HEK293T (cell line): ENCODE data around the gene GDF11.

Experiments used
- CTCF ChIA-PET: fragments of 350-600 bp; formaldehyde crosslinking; extraction: SDS; loops from one replicate; lab custom pipeline; 2021; ENCODE audit warnings: antibody characterized with exemption, inconsistent platforms; lab: Yijun Ruan, JAX
- POLR2A ChIA-PET: fragments of 350-600 bp; formaldehyde crosslinking; extraction: SDS; loops from one replicate; lab custom pipeline; 2020; ENCODE audit warnings: antibody characterized with exemption, inconsistent platforms; lab: Yijun Ruan, JAX
- DNase-seq: peaks from one replicate; pipeline ENCODE4 v3.0.0; 2012; ENCODE audit warnings: mixed read lengths; ENCODE audit errors: extremely low spot score
- ARNT ChIP-seq: fragments of 450-650 bp; IDR thresholded peaks from 2 replicates; pipeline ENCODE4 v1.6.1; 2017; ENCODE audit warnings: mild to moderate bottlenecking
- BHLHE40 ChIP-seq: fragments of 450-650 bp; IDR thresholded peaks from 2 replicates; pipeline ENCODE4 v1.6.1; 2016; ENCODE audit warnings: mild to moderate bottlenecking, moderate library complexity, borderline replicate concordance
- CTBP1 ChIP-seq: fragments of 450-650 bp; IDR thresholded peaks from 2 replicates; pipeline ENCODE4 v1.6.1; 2016; ENCODE audit warnings: borderline replicate concordance
- ELF4 ChIP-seq: fragments of 450-650 bp; IDR thresholded peaks from 2 replicates; pipeline ENCODE4 v1.6.1; 2017; ENCODE audit warnings: antibody characterized with exemption
- FOXA1 ChIP-seq: fragments of 450-650 bp; IDR thresholded peaks from 2 replicates; pipeline ENCODE4 v1.6.1; 2016; ENCODE audit warnings: mild to moderate bottlenecking
- FOXK2 ChIP-seq: fragments of 450-650 bp; IDR thresholded peaks from 2 replicates; pipeline ENCODE4 v1.6.1; 2016; ENCODE audit warnings: mild to moderate bottlenecking
- FOXM1 ChIP-seq: fragments of 450-650 bp; IDR thresholded peaks from 2 replicates; pipeline ENCODE4 v1.6.1; 2017; ENCODE audit warnings: mild to moderate bottlenecking, borderline replicate concordance
- HDGF ChIP-seq: fragments of 450-650 bp; IDR thresholded peaks from 2 replicates; pipeline ENCODE4 v1.6.1; 2017; ENCODE audit warnings: antibody characterized with exemption, borderline replicate concordance
- L3MBTL2 ChIP-seq: fragments of 450-650 bp; conservative IDR thresholded peaks from 2 replicates; pipeline ENCODE4 v1.6.1; 2016; ENCODE audit warnings: mild to moderate bottlenecking
- LEF1 ChIP-seq: fragments of 450-650 bp; IDR thresholded peaks from 2 replicates; pipeline ENCODE4 v1.6.1; 2017; ENCODE audit warnings: mild to moderate bottlenecking, borderline replicate concordance
- NFRKB ChIP-seq: fragments of 450-650 bp; IDR thresholded peaks from 2 replicates; pipeline ENCODE4 v1.6.1; 2016; ENCODE audit warnings: mild to moderate bottlenecking, moderate library complexity
- SP1 ChIP-seq: fragments of 450-650 bp; IDR thresholded peaks from 2 replicates; pipeline ENCODE4 v1.6.1; 2017
- SUZ12 ChIP-seq: fragments of 450-650 bp; IDR thresholded peaks from 2 replicates; pipeline ENCODE4 v1.6.1; 2016; ENCODE audit warnings: mild to moderate bottlenecking
- TARDBP ChIP-seq: fragments of 450-650 bp; IDR thresholded peaks from 2 replicates; pipeline ENCODE4 v1.6.1; 2016
- ZNF384 ChIP-seq: fragments of 450-650 bp; IDR thresholded peaks from 2 replicates; pipeline ENCODE4 v1.6.1; 2016
- TF ChIP-seq, protein P1 (sequence below): fragments of 450-650 bp; IDR thresholded peaks from 2 replicates; pipeline ENCODE4 v1.6.1; 2016

The GDF11 gene

DNA sequence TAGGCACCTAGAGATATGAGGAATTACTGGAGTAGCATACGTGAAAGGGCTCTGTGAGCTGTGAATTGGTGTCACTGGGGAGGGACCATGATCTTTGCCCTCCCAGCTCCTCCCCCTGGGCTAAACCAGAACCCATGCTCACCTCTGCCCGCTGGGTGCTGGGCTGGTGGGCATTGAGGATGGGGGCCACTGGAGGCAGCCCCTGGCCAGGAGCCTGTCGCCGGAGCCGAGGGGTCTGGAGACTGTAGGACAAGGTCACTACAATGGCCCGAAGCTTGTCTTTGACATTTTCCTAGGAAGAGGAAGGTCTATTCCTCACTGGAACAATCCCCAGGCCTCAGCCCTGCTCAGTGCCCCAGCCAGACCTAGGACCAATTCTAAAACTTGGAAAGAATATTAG is 46.8 kb upstream of the GDF11 start:
- no peak for DNase-seq
- TF ChIP-seq ELF4 (no peak), ZNF384 (no peak), HDGF (no peak), BHLHE40 (no peak), L3MBTL2 (no peak), TARDBP (no peak)
- CTCF ChIA-PET = interaction anchor here (2.1 to 3.2 kb wide), 2 partner anchors 9 to 15 kb away, joined by 6 to 10 read pairs; a partner anchor contains a TSS
- POLR2A ChIA-PET = interaction anchor here (1.0 to 2.1 kb wide), 4 partner anchors 11 to 33 kb away, joined by 3 to 9 read pairs (median 3); partner anchors contain the start of genes BLOC1S1, CD63 and ITGA7

DNA sequence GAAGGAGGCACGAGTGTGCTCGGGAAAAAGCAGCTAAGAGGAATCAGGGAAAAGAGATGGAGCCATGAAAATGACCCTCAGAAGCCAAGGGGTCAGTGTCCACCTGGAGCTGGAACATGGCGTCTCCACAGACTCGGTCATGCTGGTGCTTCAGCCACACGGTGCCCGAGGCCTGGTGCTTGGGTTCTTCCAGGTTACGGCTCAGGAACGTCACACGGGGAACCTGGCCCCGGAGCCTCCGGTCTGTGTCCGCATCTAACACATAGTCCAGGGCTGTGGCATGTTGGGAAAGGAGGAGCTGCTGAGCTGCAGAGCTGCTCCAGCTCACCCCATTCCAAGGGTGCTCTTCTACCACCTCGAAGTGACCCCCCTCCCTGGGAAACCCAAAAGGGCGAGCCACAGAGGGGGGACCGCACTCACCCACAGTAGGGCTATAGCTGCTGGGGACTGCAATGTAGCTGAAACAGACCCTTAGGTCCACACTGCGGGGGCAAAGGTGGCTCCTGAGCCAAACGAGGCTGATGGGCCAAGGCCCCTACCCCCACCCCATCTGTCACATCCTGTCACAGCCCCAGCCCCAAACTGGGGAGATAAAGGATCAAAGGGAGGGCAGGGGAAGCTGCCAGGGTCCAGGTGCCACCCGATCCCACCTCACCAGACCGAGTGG is 46.0 kb upstream of the GDF11 start:
- POLR2A ChIA-PET = interaction anchor here (1.2 to 2.1 kb wide), 2 partner anchors 10 to 15 kb away, joined by 3 to 9 read pairs; partner anchors contain the start of gene ITGA7
- TF ChIP-seq ZNF384 (no peak), FOXM1 (no peak), ELF4 (no peak)
- DNase-seq = no peak
- CTCF ChIA-PET = interaction anchor here (2.1 to 3.2 kb wide), 2 partner anchors 9 to 15 kb away, joined by 6 to 10 read pairs; a partner anchor contains a TSS

DNA sequence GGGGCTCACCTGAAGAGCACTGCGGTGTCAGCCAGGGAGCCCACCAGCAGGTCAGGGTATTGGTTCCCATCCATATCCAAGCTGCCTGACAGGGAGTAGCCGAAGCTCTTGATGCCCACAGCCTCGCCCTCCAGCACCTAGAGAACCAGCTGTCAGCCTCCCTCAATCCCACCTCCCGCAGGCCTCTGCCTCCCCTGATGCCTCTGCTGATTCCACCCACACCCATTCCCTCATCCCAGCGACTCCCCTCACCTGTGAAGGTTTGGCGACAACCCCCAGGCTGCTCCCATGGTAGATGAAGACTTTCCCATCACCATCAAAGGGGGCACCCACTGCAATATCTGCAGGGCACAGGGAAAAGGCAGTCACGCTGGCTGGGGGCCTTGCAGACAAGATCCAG is 45.2 kb upstream of the GDF11 start:
- POLR2A ChIA-PET = no interaction called here
- CTCF ChIA-PET = interaction anchor here (1.0 to 3.2 kb wide), 3 partner anchors 8 to 34 kb away, joined by 3 to 10 read pairs (median 6); a partner anchor contains a TSS

DNA sequence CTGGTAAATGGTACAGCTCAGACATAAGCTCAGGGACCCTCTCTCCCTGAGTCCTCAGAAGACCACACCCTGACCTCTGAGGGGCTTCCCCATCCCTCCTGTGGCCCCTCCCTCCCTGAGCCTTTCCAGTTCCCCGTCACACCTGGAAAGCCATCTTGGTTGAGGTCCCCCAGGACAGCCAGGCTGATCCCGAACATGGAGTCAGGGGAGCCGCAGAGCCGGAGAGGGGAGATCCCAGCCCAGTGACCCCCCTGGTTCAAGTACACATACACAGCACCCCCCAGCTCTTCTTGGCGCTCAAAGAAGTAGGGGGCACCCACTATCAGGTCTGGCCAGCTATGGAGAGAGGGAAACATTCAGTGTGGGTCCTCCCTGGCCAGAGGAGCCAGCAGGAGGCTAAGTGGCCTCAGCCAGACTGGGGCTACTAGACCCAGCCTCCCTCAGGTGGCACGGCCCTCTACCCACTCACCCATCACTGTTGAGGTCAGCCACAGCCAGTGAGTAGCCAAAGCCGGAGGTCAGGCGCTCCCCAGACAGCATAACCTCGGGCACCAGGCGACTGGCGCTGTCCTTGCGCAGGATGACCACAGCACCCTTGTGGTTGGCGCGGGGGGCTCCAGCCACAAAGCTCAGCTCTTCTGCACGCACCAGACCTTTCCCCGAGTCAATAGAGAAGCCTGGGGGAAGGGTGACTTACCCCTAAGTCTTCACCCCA is 44.5 kb upstream of the GDF11 start:
- ChIA-PET CTCF (interaction anchor here (0.6 to 3.2 kb wide), 4 partner anchors 7 to 34 kb away, joined by 3 to 10 read pairs (median 4); a partner anchor contains a TSS), POLR2A (interaction anchor here (0.9 kb wide), 1 partner anchor 17 kb away, joined by 3 read pairs; the partner anchor contains the start of gene BLOC1S1)
- TF ChIP-seq ELF4 (no peak), ARNT (no peak), FOXK2 (no peak), SP1 (no peak), SUZ12 (no peak), LEF1 (no peak), NFRKB (no peak), HDGF (no peak), FOXA1 (no peak), ZNF384 (no peak), CTBP1 (no peak), FOXM1 (no peak)
- TF ChIP-seq, protein P1, sequence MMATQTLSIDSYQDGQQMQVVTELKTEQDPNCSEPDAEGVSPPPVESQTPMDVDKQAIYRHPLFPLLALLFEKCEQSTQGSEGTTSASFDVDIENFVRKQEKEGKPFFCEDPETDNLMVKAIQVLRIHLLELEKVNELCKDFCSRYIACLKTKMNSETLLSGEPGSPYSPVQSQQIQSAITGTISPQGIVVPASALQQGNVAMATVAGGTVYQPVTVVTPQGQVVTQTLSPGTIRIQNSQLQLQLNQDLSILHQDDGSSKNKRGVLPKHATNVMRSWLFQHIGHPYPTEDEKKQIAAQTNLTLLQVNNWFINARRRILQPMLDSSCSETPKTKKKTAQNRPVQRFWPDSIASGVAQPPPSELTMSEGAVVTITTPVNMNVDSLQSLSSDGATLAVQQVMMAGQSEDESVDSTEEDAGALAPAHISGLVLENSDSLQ = no peak
- DNase-seq = no peak

More for the DNA sequence above, 45.2 kb upstream of the GDF11 start:
- TF ChIP-seq HDGF = no peak
- TF ChIP-seq, protein P1 = no peak
- no peak for TF ChIP-seq BHLHE40
- no peak for TF ChIP-seq FOXM1
- no peak for TF ChIP-seq SP1
- no peak for TF ChIP-seq ARNT
- TF ChIP-seq NFRKB = no peak
- TF ChIP-seq ZNF384 = no peak
- no peak for TF ChIP-seq SUZ12
- no peak for TF ChIP-seq FOXK2
- TF ChIP-seq TARDBP = no peak
- no peak for TF ChIP-seq CTBP1
- no peak for DNase-seq

DNA sequence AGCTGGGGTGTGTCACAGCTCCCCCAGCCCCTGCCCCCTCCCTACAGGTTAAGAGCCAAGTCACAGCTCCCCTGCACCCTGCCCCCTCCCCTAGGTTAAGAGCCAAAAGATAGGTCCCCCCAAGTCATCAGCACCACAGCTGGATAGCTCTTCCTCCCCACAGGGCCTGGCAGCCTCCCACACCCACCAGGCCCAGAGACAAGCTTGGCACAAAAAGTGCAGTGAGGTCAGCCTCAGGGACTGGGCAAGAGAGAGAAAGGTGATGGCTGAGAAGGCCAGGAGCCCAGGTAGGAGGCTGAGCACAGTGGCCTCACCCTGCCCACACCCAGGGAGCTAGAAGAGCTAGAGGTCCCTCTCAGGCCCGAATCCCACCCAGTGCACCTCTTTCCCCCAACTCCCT is 44.0 kb upstream of the GDF11 start:
- TF ChIP-seq CTBP1 (no peak), HDGF (no peak), SUZ12 (no peak), FOXM1 (no peak), BHLHE40 (no peak), FOXA1 (no peak), L3MBTL2 (no peak), LEF1 (no peak), ELF4 (no peak), ZNF384 (no peak), FOXK2 (no peak), TARDBP (no peak), ARNT (no peak), SP1 (no peak), NFRKB (no peak)
- TF ChIP-seq, protein P1 = no peak
- ChIA-PET CTCF (interaction anchor here (0.6 to 1.0 kb wide), 3 partner anchors 11 to 33 kb away, joined by 3 to 4 read pairs (median 3); a partner anchor contains a TSS), POLR2A (interaction anchor here (0.9 kb wide), 1 partner anchor 17 kb away, joined by 3 read pairs; the partner anchor contains the start of gene BLOC1S1)
- DNase-seq = no peak
